Measurements from ENCODE around the gene LITAFD.

GRCh38 chr16:8887952-8888560 lies 5.9 kb downstream of the LITAFD start:
- TF ChIP-seq, protein P1, sequence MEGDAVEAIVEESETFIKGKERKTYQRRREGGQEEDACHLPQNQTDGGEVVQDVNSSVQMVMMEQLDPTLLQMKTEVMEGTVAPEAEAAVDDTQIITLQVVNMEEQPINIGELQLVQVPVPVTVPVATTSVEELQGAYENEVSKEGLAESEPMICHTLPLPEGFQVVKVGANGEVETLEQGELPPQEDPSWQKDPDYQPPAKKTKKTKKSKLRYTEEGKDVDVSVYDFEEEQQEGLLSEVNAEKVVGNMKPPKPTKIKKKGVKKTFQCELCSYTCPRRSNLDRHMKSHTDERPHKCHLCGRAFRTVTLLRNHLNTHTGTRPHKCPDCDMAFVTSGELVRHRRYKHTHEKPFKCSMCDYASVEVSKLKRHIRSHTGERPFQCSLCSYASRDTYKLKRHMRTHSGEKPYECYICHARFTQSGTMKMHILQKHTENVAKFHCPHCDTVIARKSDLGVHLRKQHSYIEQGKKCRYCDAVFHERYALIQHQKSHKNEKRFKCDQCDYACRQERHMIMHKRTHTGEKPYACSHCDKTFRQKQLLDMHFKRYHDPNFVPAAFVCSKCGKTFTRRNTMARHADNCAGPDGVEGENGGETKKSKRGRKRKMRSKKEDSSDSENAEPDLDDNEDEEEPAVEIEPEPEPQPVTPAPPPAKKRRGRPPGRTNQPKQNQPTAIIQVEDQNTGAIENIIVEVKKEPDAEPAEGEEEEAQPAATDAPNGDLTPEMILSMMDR (IDR thresholded peaks at IDR 0.05) = no peak
- no peak for TF ChIP-seq POLR2A (IDR thresholded peaks at IDR 0.05)
